Thoracic aorta (tissue), 2 donors: ENCODE measurements around the gene JAGN1. TPM values are rescaled to one million over a fixed set of nuclear protein-coding genes. Genes with fewer than 3 reads are reported as not detected.

ENCODE experiments used
- ATAC-seq: fragments of 150-250 bp; one replicate; pipeline ENCODE4 v1.8.0; 2017; ENCODE audit warnings: low read depth; ENCODE audit not compliant: insufficient number of reproducible peaks, low FRiP score
- DNase-seq: peaks from one replicate; pipeline ENCODE4 v3.0.0-alpha.2; 2020; ENCODE audit warnings: low spot score
- H3K27ac ChIP-seq, 2 donors: fragments of 200-600 bp; sonication (generic); 1 replicate in 1 of 2; 2 replicates in 1 of 2; pipeline ENCODE4 v1.5.1; 2016; ENCODE audit warnings: mild to moderate bottlenecking in 2 of 2, moderate library complexity in 2 of 2
- H3K27me3 ChIP-seq: fragments of 200-600 bp; sonication (generic); replicated peaks from 2 replicates; pipeline ENCODE4 v1.6.0; 2016; ENCODE audit warnings: mild to moderate bottlenecking; ENCODE audit not compliant: insufficient read depth
- H3K36me3 ChIP-seq: fragments of 200-600 bp; sonication (generic); one replicate; pipeline ENCODE4 v1.5.1; 2016
- H3K4me1 ChIP-seq, 2 donors: fragments of 200-600 bp; sonication (generic); 1 replicate in 1 of 2; 2 replicates in 1 of 2; pipeline versions ENCODE4 v1.5.1 to v1.6.0; 2016; ENCODE audit warnings: low read depth in 2 of 2, mild to moderate bottlenecking in 1 of 2; ENCODE audit not compliant: control insufficient read depth in 1 of 2
- H3K4me3 ChIP-seq: fragments of 200-600 bp; sonication (generic); 2 replicates; pipeline ENCODE4 v1.5.1; 2016; ENCODE audit warnings: mild to moderate bottlenecking
- H3K9me3 ChIP-seq: fragments of 200-600 bp; sonication (generic); 2 replicates; pipeline ENCODE4 v1.5.1; 2016
- total RNA-seq, 2 donors: library from RNA; depleted of rRNA; stranded (reverse); fragments of >200 nt; gene quantifications; one replicate each; pipeline versions ENCODE4 v1.1.0 to v1.2.3, GENCODE V29; 2016
- TF ChIP-seq, protein P1 (sequence below): fragments of 200-600 bp; sonication (generic); IDR thresholded peaks from one replicate; pipeline ENCODE4 v1.5.1; 2019; ENCODE audit warnings: antibody characterized with exemption

The JAGN1 gene
- total RNA-seq, 2 donors from 2014 or later, result 21.5 to 38.6 TPM

DNA sequence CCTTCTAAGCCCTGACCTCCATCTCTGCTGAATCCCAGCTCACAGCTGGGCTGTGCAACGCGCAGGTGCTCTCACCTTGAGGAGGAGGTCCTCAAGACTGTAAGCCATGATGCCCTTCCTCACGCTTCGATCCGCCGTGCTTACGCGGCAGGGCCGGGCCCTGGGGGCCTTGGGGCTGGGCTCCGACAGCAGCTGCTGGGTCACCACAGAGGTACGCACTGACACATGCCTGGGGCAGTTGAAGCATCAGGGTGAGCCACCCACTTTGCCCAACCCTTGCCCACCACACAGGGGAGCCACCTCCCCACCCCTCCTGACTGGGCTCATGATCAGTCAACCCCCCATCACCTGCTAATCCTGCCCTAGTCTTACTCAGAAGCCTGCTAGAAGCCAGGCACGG, 13.4 kb upstream of the JAGN1 start:
- H3K27ac ChIP-seq, result no peak overlapping the region
- H3K27me3 ChIP-seq, result no peaks in the 10 kb centered on the region
- no peaks in the 10 kb centered on the region for H3K9me3 ChIP-seq
- no peak for DNase-seq
- TF ChIP-seq, protein P1, sequence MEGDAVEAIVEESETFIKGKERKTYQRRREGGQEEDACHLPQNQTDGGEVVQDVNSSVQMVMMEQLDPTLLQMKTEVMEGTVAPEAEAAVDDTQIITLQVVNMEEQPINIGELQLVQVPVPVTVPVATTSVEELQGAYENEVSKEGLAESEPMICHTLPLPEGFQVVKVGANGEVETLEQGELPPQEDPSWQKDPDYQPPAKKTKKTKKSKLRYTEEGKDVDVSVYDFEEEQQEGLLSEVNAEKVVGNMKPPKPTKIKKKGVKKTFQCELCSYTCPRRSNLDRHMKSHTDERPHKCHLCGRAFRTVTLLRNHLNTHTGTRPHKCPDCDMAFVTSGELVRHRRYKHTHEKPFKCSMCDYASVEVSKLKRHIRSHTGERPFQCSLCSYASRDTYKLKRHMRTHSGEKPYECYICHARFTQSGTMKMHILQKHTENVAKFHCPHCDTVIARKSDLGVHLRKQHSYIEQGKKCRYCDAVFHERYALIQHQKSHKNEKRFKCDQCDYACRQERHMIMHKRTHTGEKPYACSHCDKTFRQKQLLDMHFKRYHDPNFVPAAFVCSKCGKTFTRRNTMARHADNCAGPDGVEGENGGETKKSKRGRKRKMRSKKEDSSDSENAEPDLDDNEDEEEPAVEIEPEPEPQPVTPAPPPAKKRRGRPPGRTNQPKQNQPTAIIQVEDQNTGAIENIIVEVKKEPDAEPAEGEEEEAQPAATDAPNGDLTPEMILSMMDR, result no peak
- no peak for ATAC-seq
- no peak overlapping the region for H3K4me3 ChIP-seq
- H3K4me1 ChIP-seq, result no peaks in the 10 kb centered on the region
- H3K36me3 ChIP-seq, result no peaks in the 10 kb centered on the region

GRCh38 chr3:9878700-9879099, 11.7 kb upstream of the JAGN1 start:
- H3K4me3 ChIP-seq, result no peak overlapping the region
- TF ChIP-seq, protein P1, result no peak
- H3K27me3 ChIP-seq, result no peaks in the 10 kb centered on the region
- DNase-seq (no peak), ATAC-seq (no peak)
- H3K27ac ChIP-seq, result no peak overlapping the region
- no peaks in the 10 kb centered on the region for H3K36me3 ChIP-seq
- H3K9me3 ChIP-seq, result no peaks in the 10 kb centered on the region
- no peaks in the 10 kb centered on the region for H3K4me1 ChIP-seq

GRCh38 chr3:9879830-9880549, 10.4 kb upstream of the JAGN1 start, which contains the start of gene CIDEC:
CIDEC (minus strand) TSS chr3:9880253; CDS start chr3:9878486, 1,767 bp downstream.
- H3K27me3 ChIP-seq, result no peaks in the 10 kb centered on the region
- TF ChIP-seq, protein P1, result no peak
- no peaks in the 10 kb centered on the region for H3K4me1 ChIP-seq
- no peak within 1 kb of the TSS for H3K4me3 ChIP-seq
- no peak within 1 kb of the TSS for H3K27ac ChIP-seq
- H3K9me3 ChIP-seq, result no peaks in the 10 kb centered on the region
- no peak for DNase-seq
- no peaks in the 10 kb centered on the region for H3K36me3 ChIP-seq
- ATAC-seq, result no peak

DNA sequence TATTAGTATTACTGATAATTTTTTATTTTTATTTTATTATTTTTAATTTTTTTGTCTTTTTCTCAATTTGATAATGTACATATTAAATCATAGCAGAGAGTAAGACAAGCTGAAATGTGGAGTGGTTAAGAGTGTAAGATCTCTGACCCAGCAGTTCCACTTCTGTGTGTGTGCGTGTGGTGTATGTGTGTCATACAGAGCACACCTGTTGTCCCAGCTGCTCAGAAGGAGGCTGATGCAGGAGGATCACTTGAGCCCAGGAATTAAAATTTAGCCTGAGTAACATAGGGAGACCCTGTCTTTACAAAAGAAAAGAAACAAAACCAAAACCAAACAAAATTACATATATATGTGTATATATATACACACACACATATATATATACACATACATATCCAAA, 9.0 kb upstream of the JAGN1 start:
- no peak for DNase-seq
- H3K4me1 ChIP-seq, result no peaks in the 10 kb centered on the region
- no peak for ATAC-seq

GRCh38 chr3:9883706-9884554, 6.5 kb upstream of the JAGN1 start:
- TF ChIP-seq, protein P1, result no peak
- DNase-seq (no peak), ATAC-seq (no peak)
- H3K36me3 ChIP-seq, result no peaks in the 10 kb centered on the region
- no peaks in the 10 kb centered on the region for H3K27me3 ChIP-seq
- H3K4me1 ChIP-seq, result no peaks in the 10 kb centered on the region
- H3K27ac ChIP-seq, result no peak overlapping the region
- no peak overlapping the region for H3K4me3 ChIP-seq
- no peaks in the 10 kb centered on the region for H3K9me3 ChIP-seq

More for the DNA sequence above, 9.0 kb upstream of the JAGN1 start:
- Histone ChIP-seq H3K4me3 (no peak overlapping the region), H3K27me3 (no peaks in the 10 kb centered on the region), H3K9me3 (no peaks in the 10 kb centered on the region), H3K27ac (no peak overlapping the region), H3K36me3 (no peaks in the 10 kb centered on the region)
- TF ChIP-seq, protein P1, result no peak
